Liver (tissue), 9 donors: ENCODE data around the gene TIFAB. TPM values are rescaled to one million over a fixed set of nuclear protein-coding genes. Genes with fewer than 3 reads are reported as not detected.
"Not testable (repeated sequence)": the region's sequence is repeated elsewhere in the genome, so short reads cannot be mapped to it uniquely, and the experiment has no call there.

Experiments
- DNase-seq: peaks from one replicate; pipeline ENCODE4 v3.0.0-alpha.2; 2017; ENCODE audit warnings: low spot score
- H3K27ac ChIP-seq, 2 donors: one replicate each; pipeline ENCODE4 v1.7.0; 2013; ENCODE audit warnings: inconsistent platforms in 2 of 2, low read length in 2 of 2, control low read depth in 1 of 2, low read depth in 1 of 2, mild to moderate bottlenecking in 1 of 2
- H3K27me3 ChIP-seq, 4 donors: one replicate each; pipeline versions ENCODE4 v1.6.1 to v1.7.0; 2013; ENCODE audit warnings: low read length in 3 of 4, inconsistent platforms in 1 of 4, mild to moderate bottlenecking in 1 of 4, moderate library complexity in 1 of 4; ENCODE audit not compliant: control insufficient read depth in 4 of 4, insufficient read depth in 4 of 4
- H3K36me3 ChIP-seq, 4 donors: one replicate each; pipeline versions ENCODE4 v1.6.1 to v1.7.0; 2013; ENCODE audit warnings: low read length in 3 of 4, mild to moderate bottlenecking in 3 of 4, low read depth in 1 of 4, moderate library complexity in 1 of 4; ENCODE audit not compliant: control insufficient read depth in 4 of 4, insufficient read depth in 3 of 4
- H3K4me1 ChIP-seq, 4 donors: one replicate each; pipeline versions ENCODE4 v1.6.1 to v1.7.0; 2013; ENCODE audit warnings: low read length in 3 of 4, mild to moderate bottlenecking in 3 of 4, moderate library complexity in 1 of 4; ENCODE audit not compliant: control insufficient read depth in 4 of 4, insufficient read depth in 4 of 4
- H3K4me3 ChIP-seq, 3 donors: one replicate each; pipeline versions ENCODE4 v1.6.1 to v1.7.0; 2013; ENCODE audit warnings: low read length in 3 of 3, control low read depth in 1 of 3, low read depth in 1 of 3, mild to moderate bottlenecking in 1 of 3
- H3K9ac ChIP-seq, 2 donors: one replicate each; pipeline ENCODE4 v1.7.0; 2013; ENCODE audit warnings: low read length in 2 of 2, mild to moderate bottlenecking in 2 of 2, moderate library complexity in 2 of 2, control low read depth in 1 of 2, low read depth in 1 of 2
- H3K9me3 ChIP-seq, 4 donors: one replicate each; pipeline versions ENCODE4 v1.6.1 to v1.7.0; 2013; ENCODE audit warnings: low read length in 3 of 4; ENCODE audit not compliant: control insufficient read depth in 4 of 4
- EGR1 ChIP-seq, 2 donors: IDR thresholded peaks; 2 replicates each; pipeline ENCODE4 v1.6.1; 2016 to 2018; ENCODE audit warnings: antibody characterized with exemption in 2 of 2, low read depth in 2 of 2
- FOXA1 ChIP-seq: IDR thresholded peaks from 2 replicates; pipeline ENCODE4 v1.6.1; 2016; ENCODE audit warnings: antibody characterized with exemption
- FOXA2 ChIP-seq: IDR thresholded peaks from 2 replicates; pipeline ENCODE4 v1.6.1; 2016; ENCODE audit warnings: antibody characterized with exemption
- GABPA ChIP-seq, 2 donors: IDR thresholded peaks in 1 of 2; conservative IDR thresholded peaks in 1 of 2; 2 replicates each; pipeline ENCODE4 v1.6.1; 2016; ENCODE audit warnings: antibody characterized with exemption in 2 of 2, mild to moderate bottlenecking in 1 of 2, moderate library complexity in 1 of 2
- HNF4A ChIP-seq, 2 donors: conservative IDR thresholded peaks; 2 replicates each; pipeline ENCODE4 v1.6.1; 2016; ENCODE audit warnings: antibody characterized with exemption in 2 of 2, mild to moderate bottlenecking in 2 of 2
- HNF4G ChIP-seq: IDR thresholded peaks from 2 replicates; pipeline ENCODE4 v1.6.1; 2016; ENCODE audit warnings: antibody characterized with exemption
- NR2F2 ChIP-seq: IDR thresholded peaks from 2 replicates; pipeline ENCODE4 v1.6.1; 2016; ENCODE audit warnings: antibody characterized with exemption
- RAD21 ChIP-seq, 2 donors: IDR thresholded peaks; 2 replicates each; pipeline ENCODE4 v1.6.1; 2016; ENCODE audit warnings: antibody characterized with exemption in 2 of 2, mild to moderate bottlenecking in 2 of 2
- RXRA ChIP-seq, 2 donors: IDR thresholded peaks; 2 replicates each; pipeline ENCODE4 v1.6.1; 2017 to 2018; ENCODE audit warnings: antibody characterized with exemption in 2 of 2, mild to moderate bottlenecking in 1 of 2
- SP1 ChIP-seq: IDR thresholded peaks from 2 replicates; pipeline ENCODE4 v1.6.1; 2018; ENCODE audit warnings: antibody characterized with exemption, mild to moderate bottlenecking
- TAF1 ChIP-seq: conservative IDR thresholded peaks from 2 replicates; pipeline ENCODE4 v1.6.1; 2016; ENCODE audit warnings: antibody characterized with exemption, mild to moderate bottlenecking
- YY1 ChIP-seq: IDR thresholded peaks from 2 replicates; pipeline ENCODE4 v1.6.1; 2016; ENCODE audit warnings: antibody characterized with exemption, mild to moderate bottlenecking
- WGBS: extraction: QIAGEN DNeasy Blood & Tissue Kit; methylation state at CpG from one replicate; pipeline ENCODE4 v1.1.7; 2013; 5-methylcytosine and 5-hydroxymethylcytosine counted together
- polyA plus RNA-seq, 2 donors: library from polyadenylated mRNA; stranded (reverse) in 1 of 2; unstranded in 1 of 2; fragments of 200-250 nt in 1 of 2; fragments of >200 nt in 1 of 2; fragmentation: Nextera tagmentation in 1 of 2; extraction: Ambion mirVana in 1 of 2; gene quantifications; one replicate each; pipeline versions ENCODE4 v1.2.1 to v1.2.3, GENCODE V29; 2013 to 2015
- total RNA-seq, 2 donors: library from RNA; depleted of rRNA; stranded (reverse); fragments of >200 nt; gene quantifications; one replicate each; pipeline ENCODE4 v1.2.3, GENCODE V29; 2014
- TF ChIP-seq, protein P1 (sequence below): IDR thresholded peaks from 2 replicates; pipeline ENCODE4 v1.6.1; 2016; ENCODE audit warnings: antibody characterized with exemption, mild to moderate bottlenecking
- TF ChIP-seq, protein P2 (sequence below): IDR thresholded peaks from 2 replicates; pipeline ENCODE4 v1.6.1; 2016; ENCODE audit warnings: antibody characterized with exemption
- TF ChIP-seq, protein P3 (sequence below): fragments of 150-350 bp; IDR thresholded peaks from 2 replicates; pipeline ENCODE4 v1.5.1; 2017; ENCODE audit warnings: improper control_type of control experiment, low read depth, low read length; ENCODE audit not compliant: missing input control
- donor health status: healthy.
- donor health status: healthy.
- donor health status: healthy.
- donor health status: healthy.
- donor health status: healthy.

Gene TIFAB
- total and polyA plus RNA-seq, 4 donors = 0.02 to 0.47 TPM; not detected in 2

DNA sequence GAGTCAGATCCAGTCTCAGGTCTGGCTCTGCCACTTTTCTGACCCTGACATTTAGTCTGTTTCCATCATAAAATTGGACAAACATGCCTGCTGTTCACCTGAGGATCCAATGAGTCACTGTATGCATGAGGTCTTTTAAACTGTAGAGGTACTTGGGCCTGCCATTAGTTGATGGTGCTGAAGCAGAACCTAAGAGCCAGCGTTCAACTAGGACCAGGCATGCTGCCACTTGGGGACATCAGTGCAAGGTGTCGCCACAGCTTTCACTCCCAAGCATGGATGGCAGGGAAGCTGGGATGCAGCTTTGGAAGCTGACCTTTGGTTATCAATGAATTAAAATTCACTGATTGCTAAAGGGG lies 46.5 kb upstream of the TIFAB start (continued):
- TF ChIP-seq, protein P1, sequence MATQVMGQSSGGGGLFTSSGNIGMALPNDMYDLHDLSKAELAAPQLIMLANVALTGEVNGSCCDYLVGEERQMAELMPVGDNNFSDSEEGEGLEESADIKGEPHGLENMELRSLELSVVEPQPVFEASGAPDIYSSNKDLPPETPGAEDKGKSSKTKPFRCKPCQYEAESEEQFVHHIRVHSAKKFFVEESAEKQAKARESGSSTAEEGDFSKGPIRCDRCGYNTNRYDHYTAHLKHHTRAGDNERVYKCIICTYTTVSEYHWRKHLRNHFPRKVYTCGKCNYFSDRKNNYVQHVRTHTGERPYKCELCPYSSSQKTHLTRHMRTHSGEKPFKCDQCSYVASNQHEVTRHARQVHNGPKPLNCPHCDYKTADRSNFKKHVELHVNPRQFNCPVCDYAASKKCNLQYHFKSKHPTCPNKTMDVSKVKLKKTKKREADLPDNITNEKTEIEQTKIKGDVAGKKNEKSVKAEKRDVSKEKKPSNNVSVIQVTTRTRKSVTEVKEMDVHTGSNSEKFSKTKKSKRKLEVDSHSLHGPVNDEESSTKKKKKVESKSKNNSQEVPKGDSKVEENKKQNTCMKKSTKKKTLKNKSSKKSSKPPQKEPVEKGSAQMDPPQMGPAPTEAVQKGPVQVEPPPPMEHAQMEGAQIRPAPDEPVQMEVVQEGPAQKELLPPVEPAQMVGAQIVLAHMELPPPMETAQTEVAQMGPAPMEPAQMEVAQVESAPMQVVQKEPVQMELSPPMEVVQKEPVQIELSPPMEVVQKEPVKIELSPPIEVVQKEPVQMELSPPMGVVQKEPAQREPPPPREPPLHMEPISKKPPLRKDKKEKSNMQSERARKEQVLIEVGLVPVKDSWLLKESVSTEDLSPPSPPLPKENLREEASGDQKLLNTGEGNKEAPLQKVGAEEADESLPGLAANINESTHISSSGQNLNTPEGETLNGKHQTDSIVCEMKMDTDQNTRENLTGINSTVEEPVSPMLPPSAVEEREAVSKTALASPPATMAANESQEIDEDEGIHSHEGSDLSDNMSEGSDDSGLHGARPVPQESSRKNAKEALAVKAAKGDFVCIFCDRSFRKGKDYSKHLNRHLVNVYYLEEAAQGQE = no peak
- TF ChIP-seq, protein P2, sequence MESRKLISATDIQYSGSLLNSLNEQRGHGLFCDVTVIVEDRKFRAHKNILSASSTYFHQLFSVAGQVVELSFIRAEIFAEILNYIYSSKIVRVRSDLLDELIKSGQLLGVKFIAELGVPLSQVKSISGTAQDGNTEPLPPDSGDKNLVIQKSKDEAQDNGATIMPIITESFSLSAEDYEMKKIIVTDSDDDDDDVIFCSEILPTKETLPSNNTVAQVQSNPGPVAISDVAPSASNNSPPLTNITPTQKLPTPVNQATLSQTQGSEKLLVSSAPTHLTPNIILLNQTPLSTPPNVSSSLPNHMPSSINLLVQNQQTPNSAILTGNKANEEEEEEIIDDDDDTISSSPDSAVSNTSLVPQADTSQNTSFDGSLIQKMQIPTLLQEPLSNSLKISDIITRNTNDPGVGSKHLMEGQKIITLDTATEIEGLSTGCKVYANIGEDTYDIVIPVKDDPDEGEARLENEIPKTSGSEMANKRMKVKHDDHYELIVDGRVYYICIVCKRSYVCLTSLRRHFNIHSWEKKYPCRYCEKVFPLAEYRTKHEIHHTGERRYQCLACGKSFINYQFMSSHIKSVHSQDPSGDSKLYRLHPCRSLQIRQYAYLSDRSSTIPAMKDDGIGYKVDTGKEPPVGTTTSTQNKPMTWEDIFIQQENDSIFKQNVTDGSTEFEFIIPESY = no peak
- TF ChIP-seq RAD21 (IDR thresholded peaks at IDR 0.05) (no peak), TAF1 (no peak), SP1 (no peak), FOXA2 (no peak)

DNA sequence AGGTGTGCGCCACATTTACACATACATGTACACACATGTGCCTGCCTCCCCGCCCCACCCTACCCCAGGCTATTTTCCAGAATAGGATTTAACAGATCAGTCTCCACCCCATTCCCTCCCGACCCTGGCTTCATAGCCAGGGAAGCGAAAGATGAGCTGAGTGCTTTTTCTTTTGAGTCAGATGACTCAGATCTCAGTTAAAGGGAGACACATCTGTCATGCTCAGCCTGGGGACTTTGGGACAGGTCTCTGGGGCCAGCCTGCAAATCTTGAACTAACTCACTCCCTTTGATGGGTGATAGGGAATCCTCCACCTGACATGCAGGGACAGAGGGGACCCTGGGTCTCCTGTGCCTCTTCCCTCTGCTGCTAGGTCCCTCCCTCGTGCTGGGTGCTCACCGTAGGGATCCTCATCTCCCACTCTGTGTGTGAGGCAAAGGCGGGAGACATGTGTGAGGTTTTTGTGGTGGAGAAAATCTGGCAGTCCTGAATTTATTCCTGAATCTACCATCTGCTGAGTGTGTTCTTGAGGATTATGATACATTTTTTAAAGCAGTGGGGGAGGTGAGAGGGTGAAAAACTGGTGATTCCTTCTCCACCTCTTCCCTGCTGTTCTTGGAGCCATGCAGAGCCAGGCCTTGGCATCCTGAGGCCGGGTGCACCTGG lies 46.0 kb upstream of the TIFAB start:
- no peaks in the 10 kb centered on the region for H3K36me3 ChIP-seq
- H3K9ac ChIP-seq = no peak overlapping the region
- no peak overlapping the region for H3K4me3 ChIP-seq
- H3K27ac ChIP-seq = no peak overlapping the region
- DNase-seq = no peak
- no peaks in the 10 kb centered on the region for H3K9me3 ChIP-seq
- WGBS = 70% methylated on average over 8 of the region's 8 CpGs
- H3K27me3 ChIP-seq = peaks cover 0 to 6% (median 1%) of the 10 kb centered on the region in 4 donors
- no peak for TF ChIP-seq HNF4A (conservative IDR thresholded peaks at IDR 0.05)
- TF ChIP-seq FOXA2 = no peak
- TF ChIP-seq, protein P1 = no peak
- TF ChIP-seq RAD21 (IDR thresholded peaks at IDR 0.05) = no peak
- TF ChIP-seq SP1 = no peak
- TF ChIP-seq EGR1 (IDR thresholded peaks at IDR 0.05; ENCODE audit: low read depth in 2 of 2) = no peak
- no peak for TF ChIP-seq GABPA (IDR thresholded peaks at IDR 0.05 in 1 of 2, conservative IDR thresholded peaks at IDR 0.05 in 1 of 2)
- no peak for TF ChIP-seq YY1
- no peak for TF ChIP-seq NR2F2
- TF ChIP-seq, protein P3, sequence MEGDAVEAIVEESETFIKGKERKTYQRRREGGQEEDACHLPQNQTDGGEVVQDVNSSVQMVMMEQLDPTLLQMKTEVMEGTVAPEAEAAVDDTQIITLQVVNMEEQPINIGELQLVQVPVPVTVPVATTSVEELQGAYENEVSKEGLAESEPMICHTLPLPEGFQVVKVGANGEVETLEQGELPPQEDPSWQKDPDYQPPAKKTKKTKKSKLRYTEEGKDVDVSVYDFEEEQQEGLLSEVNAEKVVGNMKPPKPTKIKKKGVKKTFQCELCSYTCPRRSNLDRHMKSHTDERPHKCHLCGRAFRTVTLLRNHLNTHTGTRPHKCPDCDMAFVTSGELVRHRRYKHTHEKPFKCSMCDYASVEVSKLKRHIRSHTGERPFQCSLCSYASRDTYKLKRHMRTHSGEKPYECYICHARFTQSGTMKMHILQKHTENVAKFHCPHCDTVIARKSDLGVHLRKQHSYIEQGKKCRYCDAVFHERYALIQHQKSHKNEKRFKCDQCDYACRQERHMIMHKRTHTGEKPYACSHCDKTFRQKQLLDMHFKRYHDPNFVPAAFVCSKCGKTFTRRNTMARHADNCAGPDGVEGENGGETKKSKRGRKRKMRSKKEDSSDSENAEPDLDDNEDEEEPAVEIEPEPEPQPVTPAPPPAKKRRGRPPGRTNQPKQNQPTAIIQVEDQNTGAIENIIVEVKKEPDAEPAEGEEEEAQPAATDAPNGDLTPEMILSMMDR = no peak
- no peak for TF ChIP-seq TAF1
- no peak for TF ChIP-seq HNF4G
- no peak for TF ChIP-seq FOXA1
- no peak for TF ChIP-seq RXRA (IDR thresholded peaks at IDR 0.05)
- H3K4me1 ChIP-seq = no peaks in the 10 kb centered on the region

- not testable (repeated sequence) for H3K4me1 ChIP-seq, H3K36me3 ChIP-seq, DNase-seq, H3K4me3 ChIP-seq, H3K9ac ChIP-seq, H3K27ac ChIP-seq, H3K9me3 ChIP-seq
- H3K27me3 ChIP-seq = peaks cover 0 to 13% (median 5%) of the 10 kb centered on the region in 4 donors
- 77% methylated on average over 4 of the region's 4 CpGs for WGBS
These were observed 43.4 kb upstream of the TIFAB start for GRCh38 chr5:135495531-135495930.
